Measurements from ENCODE around the gene LTB4R2.

DNA sequence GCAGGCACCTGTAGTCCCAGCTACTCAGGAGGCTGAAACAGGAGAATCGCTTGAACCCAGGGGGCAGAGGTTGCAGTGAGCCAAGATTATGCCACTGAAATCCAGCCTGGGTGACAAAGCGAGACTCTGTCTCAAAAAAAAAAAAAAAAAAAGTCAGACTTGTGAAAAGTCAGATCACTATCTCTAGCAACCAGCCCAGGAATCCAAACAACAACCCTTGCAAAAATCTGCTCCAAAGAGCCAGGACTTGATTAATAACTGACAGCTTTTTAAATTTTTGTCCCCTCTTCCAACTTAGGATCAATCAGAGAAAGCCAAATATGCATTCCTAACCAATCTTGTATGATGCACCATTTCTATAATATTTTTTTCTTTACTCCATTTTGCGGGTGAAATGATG, 50.3 kb downstream of the LTB4R2 start:
- TF ChIP-seq EZH2 (IDR thresholded peaks at IDR 0.05; ENCODE audit: low read length, missing control alignments), result no peak
- TF ChIP-seq, protein P1, sequence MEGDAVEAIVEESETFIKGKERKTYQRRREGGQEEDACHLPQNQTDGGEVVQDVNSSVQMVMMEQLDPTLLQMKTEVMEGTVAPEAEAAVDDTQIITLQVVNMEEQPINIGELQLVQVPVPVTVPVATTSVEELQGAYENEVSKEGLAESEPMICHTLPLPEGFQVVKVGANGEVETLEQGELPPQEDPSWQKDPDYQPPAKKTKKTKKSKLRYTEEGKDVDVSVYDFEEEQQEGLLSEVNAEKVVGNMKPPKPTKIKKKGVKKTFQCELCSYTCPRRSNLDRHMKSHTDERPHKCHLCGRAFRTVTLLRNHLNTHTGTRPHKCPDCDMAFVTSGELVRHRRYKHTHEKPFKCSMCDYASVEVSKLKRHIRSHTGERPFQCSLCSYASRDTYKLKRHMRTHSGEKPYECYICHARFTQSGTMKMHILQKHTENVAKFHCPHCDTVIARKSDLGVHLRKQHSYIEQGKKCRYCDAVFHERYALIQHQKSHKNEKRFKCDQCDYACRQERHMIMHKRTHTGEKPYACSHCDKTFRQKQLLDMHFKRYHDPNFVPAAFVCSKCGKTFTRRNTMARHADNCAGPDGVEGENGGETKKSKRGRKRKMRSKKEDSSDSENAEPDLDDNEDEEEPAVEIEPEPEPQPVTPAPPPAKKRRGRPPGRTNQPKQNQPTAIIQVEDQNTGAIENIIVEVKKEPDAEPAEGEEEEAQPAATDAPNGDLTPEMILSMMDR (conservative IDR thresholded peaks at IDR 0.05 in 1 of 2, IDR thresholded peaks at IDR 0.05 in 1 of 2; ENCODE audit: low read depth in 1 of 2, low read length in 2 of 2), result no peak
